ENCODE measurements around the gene ATXN7L1.

ATXN7L1 gene

GRCh38 chr7:105652359-105652993, 223.9 kb downstream of the ATXN7L1 start:
- Histone ChIP-seq H3K4me1 (ENCODE audit: insufficient read depth, low read length) (peaks cover 56% of the 10 kb centered on the region), H3K27ac (ENCODE audit: low read length) (peak overlapping the region; percentile 68), H3K27me3 (ENCODE audit: insufficient read depth, low read length) (no peaks in the 10 kb centered on the region), H3K9ac (ENCODE audit: low read depth, low read length) (peak overlapping the region; percentile 5; the same call in 1 of the 2 replicates), H3K36me3 (ENCODE audit: insufficient read depth, low read depth, low read length) (peaks cover 11% of the 10 kb centered on the region; the same call in 1 of the 2 replicates), H3K9me3 (ENCODE audit: insufficient read depth, low read depth, low read length) (no peaks in the 10 kb centered on the region), H3K4me3 (ENCODE audit: low read length) (peak overlapping the region; percentile 47; the same call in 1 of the 2 replicates)

DNA sequence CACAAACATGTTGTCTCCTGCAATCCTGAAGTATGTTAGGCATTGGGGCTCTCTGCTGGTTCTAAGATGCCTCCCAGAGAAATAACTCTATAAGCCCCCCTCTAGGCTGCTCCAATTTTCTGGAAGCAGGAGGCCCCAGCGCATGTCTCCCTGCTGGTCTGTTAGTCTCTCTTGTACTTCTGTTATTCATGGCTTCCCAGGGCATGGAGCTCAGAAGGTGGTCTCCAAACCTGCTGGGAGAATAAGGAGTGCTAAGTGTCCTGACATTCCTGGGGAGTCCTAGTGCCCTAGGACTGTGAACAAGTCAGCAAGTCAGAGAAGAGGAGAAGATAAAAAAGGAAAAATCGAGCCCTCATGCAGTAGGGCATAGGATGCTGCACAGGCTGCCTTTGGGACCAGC, 224.6 kb downstream of the ATXN7L1 start:
- H3K27ac ChIP-seq (ENCODE audit: low read length) = peak overlapping the region; percentile 68
- no peaks in the 10 kb centered on the region for H3K9me3 ChIP-seq (ENCODE audit: insufficient read depth, low read depth, low read length)
- peaks cover 56% of the 10 kb centered on the region for H3K4me1 ChIP-seq (ENCODE audit: insufficient read depth, low read length)
- peak overlapping the region; percentile 5; the same call in 1 of the 2 replicates for H3K9ac ChIP-seq (ENCODE audit: low read depth, low read length)
- H3K27me3 ChIP-seq (ENCODE audit: insufficient read depth, low read length) = no peaks in the 10 kb centered on the region
- H3K36me3 ChIP-seq (ENCODE audit: insufficient read depth, low read depth, low read length) = peaks cover 11% of the 10 kb centered on the region; the same call in 1 of the 2 replicates
- H3K4me3 ChIP-seq (ENCODE audit: low read length) = peak overlapping the region; percentile 6; the same call in 1 of the 2 replicates

- Histone ChIP-seq H3K9ac (ENCODE audit: low read depth, low read length) (no peak overlapping the region), H3K9me3 (ENCODE audit: insufficient read depth, low read depth, low read length) (no peaks in the 10 kb centered on the region), H3K27me3 (ENCODE audit: insufficient read depth, low read length) (no peaks in the 10 kb centered on the region), H3K27ac (ENCODE audit: low read length) (no peak overlapping the region), H3K4me3 (ENCODE audit: low read length) (no peak overlapping the region), H3K4me1 (ENCODE audit: insufficient read depth, low read length) (peaks cover 48% of the 10 kb centered on the region), H3K36me3 (ENCODE audit: insufficient read depth, low read depth, low read length) (peaks cover 11% of the 10 kb centered on the region; the same call in 1 of the 2 replicates)
Observed at GRCh38 chr7:105650382-105650970, 225.9 kb downstream of the ATXN7L1 start.

DNA sequence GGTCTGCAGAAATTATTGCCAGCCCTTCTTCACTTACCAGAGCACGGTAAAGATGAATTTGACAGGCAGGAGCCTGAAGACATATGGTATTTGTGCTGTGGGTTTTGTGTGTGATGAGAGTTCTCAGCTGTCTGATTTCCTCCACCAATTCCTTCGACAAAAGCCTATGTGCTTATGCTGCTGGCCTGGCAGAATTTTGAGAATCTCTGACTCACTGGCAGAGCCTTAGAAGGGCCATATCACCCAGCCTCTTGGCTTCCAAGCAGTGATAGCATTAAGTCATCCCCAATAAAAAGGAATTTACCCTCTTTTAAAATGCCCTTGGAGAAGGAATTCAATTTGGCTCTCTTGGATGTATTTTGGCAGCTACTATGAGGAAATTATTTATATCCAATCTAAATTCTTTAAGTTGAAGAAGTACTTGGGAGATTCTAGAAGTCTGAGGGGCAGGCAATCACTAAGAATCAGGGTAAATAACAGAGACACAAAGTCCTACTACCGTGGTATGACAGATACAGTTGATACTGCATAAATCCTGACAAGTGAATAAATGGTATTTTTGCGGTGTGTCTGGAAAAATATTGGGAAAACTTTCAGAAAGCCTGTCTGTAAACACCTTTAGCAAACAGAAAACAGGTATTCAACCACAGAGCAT, 226.5 kb downstream of the ATXN7L1 start:
- peak overlapping the region; percentile 33 for H3K27ac ChIP-seq (ENCODE audit: low read length)
- H3K9ac ChIP-seq (ENCODE audit: low read depth, low read length) = no peak overlapping the region
- H3K27me3 ChIP-seq (ENCODE audit: insufficient read depth, low read length) = no peaks in the 10 kb centered on the region
- peaks cover 11% of the 10 kb centered on the region; the same call in 1 of the 2 replicates for H3K36me3 ChIP-seq (ENCODE audit: insufficient read depth, low read depth, low read length)
- peaks cover 44% of the 10 kb centered on the region for H3K4me1 ChIP-seq (ENCODE audit: insufficient read depth, low read length)
- H3K9me3 ChIP-seq (ENCODE audit: insufficient read depth, low read depth, low read length) = no peaks in the 10 kb centered on the region
- no peak overlapping the region for H3K4me3 ChIP-seq (ENCODE audit: low read length)

DNA sequence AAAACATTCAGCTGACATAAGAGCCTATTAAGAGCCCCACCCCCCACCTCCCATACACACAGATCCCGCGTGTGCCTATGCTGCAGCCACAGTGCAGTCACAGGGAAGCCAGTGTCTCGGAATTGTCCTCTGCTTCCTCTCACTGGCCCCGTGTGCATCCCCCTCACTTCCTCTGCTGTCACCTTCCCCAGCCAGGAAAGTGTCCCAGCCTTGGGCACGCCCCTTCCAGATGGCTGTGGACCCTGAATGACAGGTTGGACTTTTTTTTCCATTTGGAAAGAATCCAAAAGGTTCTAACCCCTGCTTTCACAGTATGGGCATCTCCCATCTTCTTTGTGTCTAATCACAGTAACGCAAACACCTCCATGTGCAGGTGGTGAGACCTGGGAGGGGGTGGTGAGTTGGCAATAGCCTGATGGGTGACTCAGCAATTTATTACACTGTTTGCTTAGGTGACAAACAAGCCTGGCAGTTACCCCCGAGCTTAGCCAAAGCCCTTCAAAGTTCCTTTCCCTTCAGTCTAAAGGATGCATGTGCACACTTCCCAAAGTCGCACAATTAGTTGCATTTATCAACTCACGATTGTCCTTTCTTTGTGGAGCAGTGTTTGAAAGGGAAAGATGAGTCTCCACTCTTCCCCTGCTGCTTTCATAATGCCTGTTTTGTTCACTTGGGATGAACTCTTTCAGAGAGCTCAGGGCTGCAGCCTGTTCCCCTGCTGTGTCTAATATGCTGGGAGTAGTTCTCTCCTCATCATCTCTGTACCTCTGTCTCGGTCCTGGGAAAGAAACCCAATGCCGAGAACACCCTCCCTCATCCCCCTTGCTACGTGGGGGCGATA, 227.6 kb downstream of the ATXN7L1 start:
- H3K4me3 ChIP-seq (ENCODE audit: low read length) = no peak overlapping the region
- no peaks in the 10 kb centered on the region for H3K9me3 ChIP-seq (ENCODE audit: insufficient read depth, low read depth, low read length)
- peaks cover 11% of the 10 kb centered on the region; the same call in 1 of the 2 replicates for H3K36me3 ChIP-seq (ENCODE audit: insufficient read depth, low read depth, low read length)
- H3K4me1 ChIP-seq (ENCODE audit: insufficient read depth, low read length) = peaks cover 48% of the 10 kb centered on the region
- H3K27me3 ChIP-seq (ENCODE audit: insufficient read depth, low read length) = no peaks in the 10 kb centered on the region
- no peak overlapping the region for H3K27ac ChIP-seq (ENCODE audit: low read length)
- H3K9ac ChIP-seq (ENCODE audit: low read depth, low read length) = no peak overlapping the region

DNA sequence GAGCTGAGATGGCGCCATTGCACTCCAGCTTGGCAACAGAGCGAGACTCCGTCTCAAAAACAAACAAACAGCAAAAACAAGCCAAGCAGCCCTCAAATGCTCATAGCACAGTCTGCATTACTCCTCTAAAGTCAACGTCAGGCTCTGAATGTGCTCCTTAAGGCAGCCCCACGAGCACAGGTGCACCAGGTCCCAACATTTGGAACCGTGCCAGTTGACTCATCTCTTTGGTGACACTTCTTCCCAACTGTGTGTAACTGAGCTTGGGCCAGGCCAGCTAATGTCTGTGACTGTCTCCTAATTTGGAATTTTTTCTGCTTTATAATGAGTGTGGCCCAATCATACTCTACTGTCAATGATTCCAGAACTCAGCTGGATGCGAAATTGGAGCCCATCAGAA, 228.8 kb downstream of the ATXN7L1 start:
- peaks cover 13% of the 10 kb centered on the region; the same call in 1 of the 2 replicates for H3K36me3 ChIP-seq (ENCODE audit: insufficient read depth, low read depth, low read length)
- no peak overlapping the region for H3K27ac ChIP-seq (ENCODE audit: low read length)
- H3K9me3 ChIP-seq (ENCODE audit: insufficient read depth, low read depth, low read length) = no peaks in the 10 kb centered on the region
- peaks cover 47% of the 10 kb centered on the region for H3K4me1 ChIP-seq (ENCODE audit: insufficient read depth, low read length)
- H3K4me3 ChIP-seq (ENCODE audit: low read length) = no peak overlapping the region
- H3K9ac ChIP-seq (ENCODE audit: low read depth, low read length) = no peak overlapping the region
- no peaks in the 10 kb centered on the region for H3K27me3 ChIP-seq (ENCODE audit: insufficient read depth, low read length)

- no peak overlapping the region for H3K27ac ChIP-seq (ENCODE audit: low read length)
- H3K9me3 ChIP-seq (ENCODE audit: insufficient read depth, low read depth, low read length) = no peaks in the 10 kb centered on the region
- H3K4me1 ChIP-seq (ENCODE audit: insufficient read depth, low read length) = peaks cover 45% of the 10 kb centered on the region
- H3K36me3 ChIP-seq (ENCODE audit: insufficient read depth, low read depth, low read length) = peaks cover 13% of the 10 kb centered on the region; the same call in 1 of the 2 replicates
- H3K4me3 ChIP-seq (ENCODE audit: low read length) = no peak overlapping the region
- no peaks in the 10 kb centered on the region for H3K27me3 ChIP-seq (ENCODE audit: insufficient read depth, low read length)
- H3K9ac ChIP-seq (ENCODE audit: low read depth, low read length) = no peak overlapping the region
Observed at GRCh38 chr7:105644937-105645336, 231.5 kb downstream of the ATXN7L1 start.

DNA sequence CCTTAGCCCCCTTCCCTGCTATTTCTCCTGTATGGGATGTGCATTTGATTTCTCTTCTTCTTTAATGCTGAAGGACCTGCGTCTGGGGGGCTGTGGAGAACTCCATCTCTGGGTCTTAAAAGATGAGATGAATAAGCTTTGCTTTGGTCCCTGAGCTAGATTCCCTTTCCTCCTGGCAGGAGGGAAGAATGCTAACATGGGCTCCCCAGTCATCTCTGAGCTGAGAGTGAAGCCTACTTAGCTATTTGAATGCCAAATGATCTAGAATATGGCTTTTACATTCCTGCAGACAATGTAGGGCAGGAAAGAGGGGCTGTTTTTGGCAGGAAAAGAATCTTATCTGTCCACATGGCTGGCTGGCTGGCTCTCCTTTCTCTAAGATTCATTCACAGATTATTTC, 232.5 kb downstream of the ATXN7L1 start:
- peaks cover 43% of the 10 kb centered on the region for H3K4me1 ChIP-seq (ENCODE audit: insufficient read depth, low read length)
- H3K9me3 ChIP-seq (ENCODE audit: insufficient read depth, low read depth, low read length) = no peaks in the 10 kb centered on the region
- peak overlapping the region; percentile 69 for H3K27ac ChIP-seq (ENCODE audit: low read length)
- H3K4me3 ChIP-seq (ENCODE audit: low read length) = no peak overlapping the region; the same call in 1 of the 2 replicates
- peaks cover 13% of the 10 kb centered on the region; the same call in 1 of the 2 replicates for H3K36me3 ChIP-seq (ENCODE audit: insufficient read depth, low read depth, low read length)
- no peaks in the 10 kb centered on the region for H3K27me3 ChIP-seq (ENCODE audit: insufficient read depth, low read length)
- H3K9ac ChIP-seq (ENCODE audit: low read depth, low read length) = peak overlapping the region; percentile 33; the same call in 1 of the 2 replicates

DNA sequence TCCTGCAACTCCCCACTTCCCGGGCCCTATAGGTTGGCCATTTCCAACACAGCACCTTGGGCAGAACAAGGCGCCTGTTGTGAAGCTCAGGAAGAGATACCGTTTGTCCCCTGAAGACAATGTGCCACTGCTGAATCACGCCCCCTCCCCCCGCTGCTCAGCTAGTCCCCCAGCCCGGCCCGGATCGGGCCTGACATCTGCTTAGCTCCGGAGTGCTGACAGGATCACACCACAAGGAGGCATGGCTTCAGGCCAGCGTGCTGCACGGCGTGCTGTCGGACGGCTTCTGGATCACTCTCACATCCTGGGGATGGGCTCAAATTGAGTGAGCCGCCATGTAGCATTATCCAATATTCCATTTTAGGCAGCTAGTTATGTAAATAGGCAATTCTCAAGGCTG, 233.0 kb downstream of the ATXN7L1 start:
- no peaks in the 10 kb centered on the region for H3K27me3 ChIP-seq (ENCODE audit: insufficient read depth, low read length)
- H3K36me3 ChIP-seq (ENCODE audit: insufficient read depth, low read depth, low read length) = peaks cover 13% of the 10 kb centered on the region; the same call in 1 of the 2 replicates
- H3K4me1 ChIP-seq (ENCODE audit: insufficient read depth, low read length) = peaks cover 39% of the 10 kb centered on the region
- H3K4me3 ChIP-seq (ENCODE audit: low read length) = peak overlapping the region; percentile 12; the same call in 1 of the 2 replicates
- no peaks in the 10 kb centered on the region for H3K9me3 ChIP-seq (ENCODE audit: insufficient read depth, low read depth, low read length)
- peak overlapping the region; percentile 44; the same call in 1 of the 2 replicates for H3K9ac ChIP-seq (ENCODE audit: low read depth, low read length)
- H3K27ac ChIP-seq (ENCODE audit: low read length) = no peak overlapping the region

GRCh38 chr7:105642264-105642663, 234.1 kb downstream of the ATXN7L1 start:
- no peaks in the 10 kb centered on the region for H3K9me3 ChIP-seq (ENCODE audit: insufficient read depth, low read depth, low read length)
- peaks cover 22% of the 10 kb centered on the region; the same call in 1 of the 2 replicates for H3K36me3 ChIP-seq (ENCODE audit: insufficient read depth, low read depth, low read length)
- H3K9ac ChIP-seq (ENCODE audit: low read depth, low read length) = peak overlapping the region; percentile 11; the same call in 1 of the 2 replicates
- no peak overlapping the region for H3K4me3 ChIP-seq (ENCODE audit: low read length)
- H3K27me3 ChIP-seq (ENCODE audit: insufficient read depth, low read length) = no peaks in the 10 kb centered on the region
- no peak overlapping the region for H3K27ac ChIP-seq (ENCODE audit: low read length)
- peaks cover 42% of the 10 kb centered on the region for H3K4me1 ChIP-seq (ENCODE audit: insufficient read depth, low read length)
